Activated naive CD8-positive, alpha-beta T cell treated with anti-CD3 and anti-CD28 coated beads, Interleukin-2, amount 50 U/mL, for 16 hours (primary cell): ENCODE measurements around the gene DIPK1A.

ENCODE experiments used
- DNase-seq: peaks from one replicate; pipeline ENCODE4 v3.0.0-alpha.2; 2020; ENCODE audit warnings: low read depth, low spot score

The DIPK1A gene

DNA sequence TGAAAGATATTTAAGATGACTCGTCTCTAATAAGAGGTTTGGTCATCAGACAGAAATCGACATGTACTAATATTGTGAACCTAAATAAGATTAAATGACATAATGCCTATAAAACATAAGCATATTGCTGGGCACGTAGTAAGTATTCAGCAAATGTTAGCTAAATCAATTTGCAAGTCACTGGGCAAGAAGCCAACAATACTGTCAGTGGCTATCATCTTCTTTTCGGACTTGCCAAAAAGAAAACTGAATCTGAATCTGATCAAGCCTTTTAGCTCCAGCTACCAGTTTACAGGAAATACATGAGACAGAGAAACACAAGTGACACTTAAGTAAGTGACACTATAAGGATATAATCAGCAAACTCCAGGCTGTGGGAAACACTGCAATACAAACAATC lies 83.5 kb downstream of the DIPK1A start:
- no peak for DNase-seq

DNA sequence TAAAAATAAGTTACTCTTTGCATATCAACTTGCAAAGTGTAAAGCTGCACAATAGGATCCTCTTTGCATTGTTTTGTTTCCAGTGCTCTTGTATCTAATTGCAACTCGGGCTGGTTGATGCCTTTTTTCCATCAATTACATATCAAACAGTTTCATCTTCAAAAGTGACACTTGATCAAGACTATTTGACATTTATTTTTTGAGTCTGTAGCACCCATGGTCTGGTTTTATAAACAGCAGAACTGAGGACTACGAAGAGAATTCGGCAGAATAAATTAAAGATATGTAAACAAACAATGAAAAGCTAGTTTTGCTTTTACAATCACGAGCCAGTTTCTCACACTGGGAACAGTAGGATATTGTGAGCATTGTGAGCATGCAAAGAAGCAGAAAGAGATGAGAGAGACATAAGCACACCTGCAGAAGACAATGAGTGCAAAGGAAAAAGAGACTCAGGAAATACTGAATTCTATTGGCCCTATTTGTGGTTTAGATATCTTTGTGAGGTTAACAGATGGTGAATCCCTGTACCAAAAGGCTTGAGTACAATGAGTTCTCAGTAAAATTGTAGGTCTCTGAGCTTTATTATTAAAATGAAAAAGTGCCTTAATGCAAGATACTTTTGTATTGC lies 84.1 kb downstream of the DIPK1A start:
- DNase-seq = no peak

GRCh38 chr1:92876351-92876750 lies 84.9 kb downstream of the DIPK1A start:
- no peak for DNase-seq

DNA sequence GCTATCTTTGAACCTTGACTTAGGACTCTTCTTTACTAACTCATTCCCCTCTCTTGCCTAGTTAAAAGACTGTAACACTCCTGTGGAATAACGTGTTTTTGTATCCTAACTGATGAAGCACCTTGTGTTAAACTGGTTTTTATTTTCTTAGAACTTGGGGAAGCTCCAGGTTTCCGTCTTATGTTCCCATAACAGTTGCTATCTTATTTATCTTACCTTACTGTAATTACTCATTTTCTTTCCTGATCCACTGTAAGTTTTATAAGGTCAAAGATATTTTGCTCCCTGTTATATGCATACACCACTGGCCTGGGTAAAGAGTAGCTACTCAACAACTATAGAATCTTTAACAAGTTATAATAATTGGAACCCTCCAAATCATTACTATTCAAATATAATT lies 86.3 kb downstream of the DIPK1A start:
- no peak for DNase-seq

- DNase-seq = no peak
Observed at GRCh38 chr1:92872719-92873118, 88.5 kb downstream of the DIPK1A start.

GRCh38 chr1:92870591-92870990 lies 90.7 kb downstream of the DIPK1A start:
- DNase-seq = no peak

- no peak for DNase-seq
Observed at GRCh38 chr1:92864131-92864530, 97.1 kb downstream of the DIPK1A start.

- DNase-seq = no peak
Observed at GRCh38 chr1:92862605-92863004, 98.7 kb downstream of the DIPK1A start.

DNA sequence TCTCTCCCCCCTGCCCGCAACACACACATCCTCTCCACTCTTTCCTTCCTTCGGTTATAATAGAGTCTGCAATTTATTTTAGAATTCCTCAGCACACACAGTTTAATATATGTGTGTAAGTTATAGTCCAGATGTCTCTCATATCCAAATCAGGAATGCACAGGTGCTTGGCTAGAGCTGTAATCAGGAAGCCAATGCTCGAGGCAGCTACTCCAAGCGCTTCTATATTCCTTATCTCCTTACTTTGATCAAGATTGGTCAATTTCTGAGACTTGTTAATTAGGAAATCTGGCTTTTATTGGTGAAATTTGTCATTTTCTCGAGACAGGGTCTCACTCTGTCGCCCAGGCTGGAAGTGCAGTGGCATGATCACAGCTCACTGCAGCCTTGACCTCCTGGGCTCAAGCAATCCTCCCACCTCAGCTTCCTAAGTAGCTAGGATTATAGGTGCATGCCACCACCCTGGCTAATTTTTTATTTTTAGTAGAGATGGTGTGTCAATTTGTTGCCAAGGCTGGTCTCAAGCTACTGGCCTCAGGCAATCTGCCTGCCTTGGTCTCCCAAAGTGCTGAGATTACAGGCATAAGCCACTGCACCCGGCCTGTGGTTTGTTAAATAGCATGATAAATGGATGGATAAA lies 101.7 kb downstream of the DIPK1A start:
- DNase-seq = no peak

DNA sequence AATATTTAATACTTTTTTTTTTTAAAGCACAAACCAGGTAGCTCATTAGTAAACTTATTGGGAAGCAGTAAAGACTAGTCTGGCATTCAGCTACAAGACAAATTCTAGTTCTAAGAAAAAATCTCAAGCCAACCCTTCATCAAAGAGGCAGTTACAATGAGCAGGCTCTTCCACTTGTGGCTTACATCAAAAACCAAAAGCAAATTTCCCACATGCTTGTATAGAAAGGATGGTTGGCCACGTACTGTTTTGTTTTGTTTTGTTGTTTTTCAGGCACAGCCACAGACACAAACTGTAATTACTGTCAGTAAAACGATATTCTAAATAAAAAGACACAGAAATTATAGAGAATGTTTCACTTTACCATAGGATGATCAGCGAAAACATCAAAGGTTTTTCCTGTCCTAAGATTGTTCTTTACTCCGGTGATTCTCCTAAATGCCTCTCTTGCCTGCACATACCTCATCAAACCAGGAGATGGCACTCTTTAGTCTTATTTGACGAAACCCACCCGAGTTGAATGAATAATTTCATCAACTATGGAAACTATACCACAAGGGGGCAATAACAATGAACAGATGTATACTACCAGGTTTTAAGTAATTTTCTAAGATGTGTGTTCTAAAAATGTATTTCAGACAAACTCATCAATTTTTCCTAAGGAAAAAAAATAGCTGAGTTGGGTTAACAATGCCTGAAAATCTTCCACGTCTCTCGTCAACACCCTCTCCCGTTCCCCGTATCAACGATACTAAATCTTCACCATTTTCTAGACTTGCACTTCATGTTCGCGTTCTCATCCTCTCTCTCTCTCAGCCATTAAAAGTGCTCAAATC lies 102.5 kb downstream of the DIPK1A start:
- peak; percentile 21 for DNase-seq

DNA sequence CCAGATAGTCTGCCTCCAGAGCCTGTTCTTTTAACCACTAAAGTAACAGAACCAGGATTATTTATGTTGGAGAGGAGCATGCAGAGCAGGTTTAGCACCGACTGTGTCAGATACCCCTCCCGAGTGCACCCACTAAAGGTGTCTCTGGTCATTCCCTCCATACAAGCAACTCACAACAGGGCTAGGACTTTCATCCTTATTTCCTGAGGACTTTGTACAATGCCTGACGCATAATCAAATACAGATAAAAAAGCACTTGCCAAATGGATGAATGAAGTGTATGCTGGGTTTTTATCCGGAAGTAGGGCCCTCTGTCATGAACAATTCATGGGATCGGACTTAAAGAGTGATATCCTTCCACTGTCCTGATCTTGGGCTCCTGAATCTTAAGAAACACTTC lies 103.4 kb downstream of the DIPK1A start:
- no peak for DNase-seq

- no peak for DNase-seq
Observed at GRCh38 chr1:92855236-92855635, 106.0 kb downstream of the DIPK1A start.

DNA sequence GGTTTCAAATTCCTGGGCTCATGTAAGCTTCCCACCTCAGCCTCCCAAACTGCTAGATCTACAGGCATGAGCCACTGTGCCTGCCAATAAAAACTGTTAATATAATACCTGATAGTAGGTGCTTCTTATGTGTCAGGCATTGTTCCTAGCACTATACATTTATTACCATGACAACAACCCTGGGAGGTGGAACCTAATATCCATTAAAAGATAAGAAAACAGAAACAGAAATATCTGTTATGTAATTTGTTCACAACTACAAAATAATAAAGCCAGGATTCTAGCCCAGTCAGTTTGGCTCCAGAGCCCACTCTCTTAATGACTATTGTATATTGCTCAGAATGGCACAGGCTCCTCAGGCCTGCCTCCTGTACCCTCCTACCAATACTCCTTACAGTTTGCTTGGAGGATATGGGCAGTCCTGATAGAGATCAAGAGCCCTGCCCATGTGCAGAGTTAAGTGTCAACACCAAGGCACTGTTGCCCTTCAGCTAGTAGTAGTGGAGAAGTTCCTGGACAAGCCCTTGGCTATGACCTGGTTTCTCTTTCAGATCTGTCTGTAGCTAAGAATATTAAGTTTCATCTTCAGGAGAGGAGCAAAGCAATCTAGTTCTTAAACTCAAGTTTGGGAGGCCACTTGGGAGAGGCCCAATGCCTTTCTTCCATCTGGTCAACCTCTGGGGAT lies 107.0 kb downstream of the DIPK1A start:
- no peak for DNase-seq

DNA sequence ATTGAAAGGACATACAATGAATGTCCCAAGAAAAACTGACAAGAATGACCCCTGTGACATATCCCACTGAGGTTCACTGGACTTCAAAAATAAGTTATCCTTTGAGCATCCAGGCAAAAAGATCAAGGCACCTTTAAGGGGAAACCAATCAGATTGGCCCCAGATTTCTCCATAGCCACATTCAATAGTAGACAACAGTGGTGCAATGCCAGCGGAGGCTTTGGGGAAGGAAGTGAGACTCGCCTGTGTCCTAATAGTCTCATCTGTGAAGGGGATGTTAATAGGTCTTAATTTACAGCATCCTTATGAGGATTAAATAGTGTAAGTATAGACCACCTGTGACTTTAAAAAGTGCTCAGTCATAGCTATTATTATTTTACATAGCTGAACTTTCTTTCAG lies 108.0 kb downstream of the DIPK1A start:
- DNase-seq = no peak

GRCh38 chr1:92851729-92852128 lies 109.5 kb downstream of the DIPK1A start:
- no peak for DNase-seq

DNA sequence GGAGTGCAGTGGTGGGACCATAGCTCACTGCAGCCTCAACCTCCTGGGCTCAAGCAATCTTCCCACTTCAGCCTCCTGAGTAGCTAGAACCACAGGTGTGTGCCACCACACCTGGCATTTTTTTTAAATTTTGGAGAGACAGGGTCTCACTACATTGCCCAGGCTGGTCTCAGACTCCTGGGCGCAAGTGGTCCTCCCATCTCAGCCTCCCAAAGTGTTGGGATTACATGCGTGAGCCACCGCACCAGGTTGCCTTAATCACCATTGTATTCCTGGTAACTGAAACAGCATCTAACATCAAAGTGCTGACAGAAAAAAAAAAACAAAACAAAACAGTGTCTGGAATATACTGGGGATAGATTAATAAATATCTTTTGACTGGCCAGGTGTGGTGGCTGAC lies 111.2 kb downstream of the DIPK1A start:
- no peak for DNase-seq

DNA sequence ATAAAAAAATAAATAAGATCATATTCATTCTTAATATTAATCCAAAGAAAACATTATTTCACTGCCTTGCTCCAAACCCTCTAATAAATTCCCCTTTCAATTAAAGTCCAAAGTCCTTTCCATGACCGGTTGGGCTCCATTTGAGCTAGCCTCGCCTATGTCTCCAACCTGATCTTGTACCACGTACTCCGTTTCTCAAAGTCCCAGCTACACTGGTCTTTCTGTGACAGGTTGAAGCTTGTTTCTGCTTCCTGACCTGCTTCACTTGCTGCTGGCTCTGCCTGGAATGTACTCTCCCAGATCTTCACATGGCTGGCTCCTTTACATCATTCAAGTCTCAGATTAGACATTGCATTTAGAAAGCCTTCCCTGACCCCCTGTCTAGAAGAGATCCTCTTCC lies 113.1 kb downstream of the DIPK1A start:
- DNase-seq = no peak

DNA sequence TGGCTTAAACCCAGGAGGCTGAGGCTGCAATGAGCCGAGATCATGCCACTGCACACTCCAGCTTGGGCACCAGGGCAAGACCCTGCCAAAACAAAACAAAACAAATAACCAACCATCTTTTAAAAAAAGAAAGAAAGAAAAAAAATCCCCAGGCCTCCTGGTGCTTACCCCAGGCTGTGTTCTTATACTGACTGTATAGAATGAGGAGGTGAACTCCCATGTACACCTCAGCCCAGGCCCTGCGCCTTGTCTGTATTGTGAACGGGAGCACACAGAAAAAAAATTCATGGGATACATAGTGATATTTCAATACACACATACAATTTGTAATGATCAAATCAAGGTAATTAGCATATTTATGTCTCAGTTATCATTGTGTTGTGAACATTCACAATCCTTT lies 115.4 kb downstream of the DIPK1A start:
- DNase-seq = no peak

DNA sequence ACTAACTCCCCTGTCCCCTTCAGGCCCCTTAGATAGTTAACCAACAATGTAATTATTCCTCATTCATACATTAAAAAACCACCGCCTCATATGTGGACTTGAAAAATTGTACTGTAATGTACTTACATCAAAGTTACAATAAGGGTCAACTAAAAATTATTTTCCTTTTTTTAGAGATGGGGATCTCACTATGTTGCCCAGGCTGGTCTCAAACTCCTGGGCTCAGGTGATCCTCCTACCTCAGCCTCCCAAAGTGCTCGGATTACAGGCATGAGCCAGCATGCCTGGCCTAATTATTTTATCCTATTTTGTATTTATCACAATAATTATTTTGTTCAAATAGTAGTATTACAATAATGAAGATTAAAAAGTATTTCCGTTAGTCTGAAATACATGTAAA lies 116.8 kb downstream of the DIPK1A start:
- no peak for DNase-seq

GRCh38 chr1:92843429-92844352 lies 117.6 kb downstream of the DIPK1A start:
- DNase-seq = no peak

DNA sequence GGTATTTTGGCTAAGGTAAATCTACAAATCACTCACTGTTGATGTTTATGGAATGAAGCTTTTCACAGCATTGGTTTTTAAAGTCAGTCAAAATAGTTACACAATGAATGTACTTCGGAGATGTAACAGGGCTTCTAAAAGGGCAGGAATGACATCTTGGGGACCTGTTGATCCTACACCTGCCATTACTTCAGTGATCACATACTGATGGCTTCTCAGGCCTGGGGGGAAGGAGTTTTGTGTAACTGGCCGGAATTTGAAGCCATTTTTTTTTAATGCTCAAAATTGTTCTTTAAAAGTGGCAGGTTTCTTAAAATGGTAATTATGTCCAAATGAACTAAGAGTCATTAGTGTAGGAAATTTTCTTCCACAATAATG lies 118.2 kb downstream of the DIPK1A start:
- DNase-seq = no peak
